Dermis blood vessel endothelial cell (primary cell): ENCODE data around the gene CASP1. TPM values are rescaled to one million over a fixed set of nuclear protein-coding genes. Genes with fewer than 3 reads are reported as not detected.

Experiments
- DNase-seq: peaks from one replicate; pipeline ENCODE4 v3.0.0; 2010
- total RNA-seq: library from RNA; depleted of rRNA; stranded (reverse); fragments of >200 nt; gene quantifications from 2 replicates; pipeline ENCODE4 v1.2.3, GENCODE V29; 2014

CASP1 gene
- total RNA-seq, 1 donor from 2014 or later: 32.8 TPM

DNA sequence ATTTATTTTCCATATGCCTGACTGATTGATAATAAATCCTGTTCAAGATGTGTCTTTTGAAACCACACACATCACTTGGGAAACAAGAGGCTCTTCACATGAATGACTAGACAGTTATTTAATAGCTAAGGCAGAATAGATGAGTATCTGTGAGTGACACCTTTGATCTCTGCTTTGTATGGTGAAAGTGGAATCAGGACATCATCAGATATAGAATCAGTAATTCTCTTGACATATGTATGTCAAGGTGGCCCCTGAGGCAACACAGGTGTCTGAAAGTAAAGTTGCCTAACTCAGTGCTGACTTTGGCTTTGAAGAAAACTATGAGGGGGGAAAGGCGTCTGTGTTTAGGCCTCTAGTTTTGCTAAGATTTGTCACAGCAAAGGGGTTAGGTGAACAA is 55.1 kb downstream of the CASP1 start:
- no peak for DNase-seq

Other genes with a start within 250 kb of the CASP1 start
- gene CASP12, start 136.7 kb downstream of the CASP1 start, total RNA-seq: 5.9 and 11.1 TPM in 2 replicates
- gene CASP4, start 66.6 kb downstream of the CASP1 start, total RNA-seq: 238 and 434 TPM in 2 replicates
- gene CASP5, start 12.0 kb downstream of the CASP1 start, total RNA-seq: not detected in 2 replicates
- 70.3 and 86.3 TPM in 2 replicates for gene CARD16, start 10.2 kb upstream of the CASP1 start, total RNA-seq
- gene CARD18, start 104.6 kb upstream of the CASP1 start, total RNA-seq: not detected in 2 replicates